ENCODE measurements around the gene CCNI. TPM values are rescaled to one million over a fixed set of nuclear protein-coding genes. Genes with fewer than 3 reads are reported as not detected.
A peak's percentile ranks its signal among the peaks of the same experiment; 100 is the strongest.

Gene CCNI
- total RNA-seq, 1 donor = 190 TPM

- DNase-seq (ENCODE audit: low read depth) = peak; percentile 97
- no peak for TF ChIP-seq CTCF (IDR thresholded peaks at IDR 0.05; ENCODE audit: insufficient read depth, low read length)
- H3K4me3 ChIP-seq (ENCODE audit: low read depth, low read length) = no peak overlapping the region
These were observed 54.1 kb downstream of the CCNI start for GRCh38 chr4:77021614-77022089.

GRCh38 chr4:77020017-77020416, 55.8 kb downstream of the CCNI start:
- H3K4me3 ChIP-seq (ENCODE audit: low read depth, low read length) = no peak overlapping the region
- DNase-seq (ENCODE audit: low read depth) = no peak
- TF ChIP-seq CTCF (IDR thresholded peaks at IDR 0.05; ENCODE audit: insufficient read depth, low read length) = no peak

GRCh38 chr4:77015390-77015789, 60.4 kb downstream of the CCNI start:
- DNase-seq (ENCODE audit: low read depth) = peak; percentile 45
- no peak for TF ChIP-seq CTCF (IDR thresholded peaks at IDR 0.05; ENCODE audit: insufficient read depth, low read length)
- no peak overlapping the region for H3K4me3 ChIP-seq (ENCODE audit: low read depth, low read length)

- H3K4me3 ChIP-seq (ENCODE audit: low read depth, low read length) = no peak overlapping the region
- DNase-seq (ENCODE audit: low read depth) = no peak
- TF ChIP-seq CTCF (IDR thresholded peaks at IDR 0.05; ENCODE audit: insufficient read depth, low read length) = no peak
These were observed 61.5 kb downstream of the CCNI start for GRCh38 chr4:77014256-77014655.

- DNase-seq (ENCODE audit: low read depth) = peak; percentile 32
- no peak for TF ChIP-seq CTCF (IDR thresholded peaks at IDR 0.05; ENCODE audit: insufficient read depth, low read length)
- H3K4me3 ChIP-seq (ENCODE audit: low read depth, low read length) = no peak overlapping the region
These were observed 63.1 kb downstream of the CCNI start for GRCh38 chr4:77012726-77013125.

GRCh38 chr4:77010841-77011354, 64.9 kb downstream of the CCNI start:
- DNase-seq (ENCODE audit: low read depth) = no peak
- no peak overlapping the region for H3K4me3 ChIP-seq (ENCODE audit: low read depth, low read length)
- no peak for TF ChIP-seq CTCF (IDR thresholded peaks at IDR 0.05; ENCODE audit: insufficient read depth, low read length)

GRCh38 chr4:77009511-77010115, 66.2 kb downstream of the CCNI start:
- H3K4me3 ChIP-seq (ENCODE audit: low read depth, low read length) = no peak overlapping the region
- no peak for TF ChIP-seq CTCF (IDR thresholded peaks at IDR 0.05; ENCODE audit: insufficient read depth, low read length)
- DNase-seq (ENCODE audit: low read depth) = no peak

Measured in fibroblast of the aortic adventitia (primary cell).